CD14-positive monocyte (primary cell): ENCODE results near the gene SLC35E1. TPM values are rescaled to one million over a fixed set of nuclear protein-coding genes. Genes with fewer than 3 reads are reported as not detected.
A peak's percentile ranks its signal among the peaks of the same experiment; 100 is the strongest.

Experiments used
- DNase-seq, 3 donors: peaks; one replicate each; pipeline ENCODE4 v3.0.0-alpha.2; 2011 to 2022
- H2AFZ ChIP-seq: 2 replicates; pipeline ENCODE4 v1.6.0; 2012; ENCODE audit warnings: mild to moderate bottlenecking, low read depth, low read length, inconsistent platforms; ENCODE audit not compliant: insufficient read depth, poor library complexity, severe bottlenecking
- H3K27ac ChIP-seq, 2 donors: 1 replicate in 1 of 2; 2 replicates in 1 of 2; pipeline ENCODE4 v1.5.1; 2012 to 2013; ENCODE audit warnings: low read length in 2 of 2, control low read depth in 1 of 2, inconsistent platforms in 1 of 2, low read depth in 1 of 2, mild to moderate bottlenecking in 1 of 2
- H3K27me3 ChIP-seq, 2 donors: one replicate each; pipeline versions ENCODE4 v1.6.0 to v1.6.1; 2011 to 2013; ENCODE audit warnings: low read length in 2 of 2; ENCODE audit not compliant: control insufficient read depth in 2 of 2, insufficient read depth in 2 of 2
- H3K36me3 ChIP-seq, 2 donors: replicated peaks in 1 of 2; 1 replicate in 1 of 2; 2 replicates in 1 of 2; pipeline versions ENCODE4 v1.5.1 to v1.6.1; 2012 to 2013; ENCODE audit warnings: low read length in 2 of 2, control low read depth in 1 of 2, inconsistent platforms in 1 of 2, mild to moderate bottlenecking in 1 of 2; ENCODE audit not compliant: insufficient read depth in 2 of 2, control insufficient read depth in 1 of 2
- H3K4me1 ChIP-seq, 2 donors: 1 replicate in 1 of 2; 2 replicates in 1 of 2; pipeline versions ENCODE4 v1.5.1 to v1.6.1; 2012 to 2013; ENCODE audit warnings: low read length in 2 of 2, control low read depth in 1 of 2, inconsistent platforms in 1 of 2, mild to moderate bottlenecking in 1 of 2, moderate library complexity in 1 of 2; ENCODE audit not compliant: insufficient read depth in 2 of 2, control insufficient read depth in 1 of 2
- H3K4me2 ChIP-seq: replicated peaks from 2 replicates; pipeline ENCODE3; 2012; ENCODE audit warnings: low read length, moderate library complexity, mild to moderate bottlenecking; ENCODE audit not compliant: poor library complexity, severe bottlenecking; ENCODE audit errors: extremely low read depth
- H3K4me3 ChIP-seq, 3 experiments: fragments of 200-600 bp in 1 of 3; sonication (generic) in 1 of 3; replicated peaks in 1 of 3; 1 replicate in 2 of 3; 2 replicates in 1 of 3; pipeline ENCODE4 v1.5.1; 2011 to 2013; ENCODE audit warnings: low read length in 3 of 3, mild to moderate bottlenecking in 3 of 3, control low read depth in 2 of 3, low read depth in 2 of 3, inconsistent platforms in 1 of 3, moderate library complexity in 1 of 3
- H3K79me2 ChIP-seq: 2 replicates; pipeline ENCODE4 v1.6.0; 2012; ENCODE audit warnings: mild to moderate bottlenecking, control low read depth, inconsistent platforms, low read length, moderate library complexity; ENCODE audit not compliant: insufficient read depth
- H3K9ac ChIP-seq: 2 replicates; pipeline ENCODE4 v1.6.0; 2017; ENCODE audit warnings: low read length, mild to moderate bottlenecking; ENCODE audit not compliant: insufficient read depth, poor library complexity, severe bottlenecking
- H3K9me3 ChIP-seq, 2 donors: replicated peaks in 1 of 2; 1 replicate in 1 of 2; 2 replicates in 1 of 2; pipeline versions ENCODE4 v1.5.1 to v1.6.1; 2012 to 2013; ENCODE audit warnings: low read length in 2 of 2, control low read depth in 1 of 2; ENCODE audit not compliant: control insufficient read depth in 1 of 2, insufficient read depth in 1 of 2
- H4K20me1 ChIP-seq: 2 replicates; pipeline ENCODE4 v1.6.0; 2012; ENCODE audit warnings: mild to moderate bottlenecking, low read length, control low read depth, moderate library complexity; ENCODE audit not compliant: insufficient read depth
- H3K27ac Mint-ChIP-seq, 7 donors: one replicate each; pipeline ENCODE4 v1.8.0; 2020; ENCODE audit warnings: mild to moderate bottlenecking in 7 of 7, mixed read lengths in 7 of 7, moderate library complexity in 6 of 7, inconsistent platforms in 2 of 7
- H3K27me3 Mint-ChIP-seq, 3 donors: one replicate each; pipeline ENCODE4 v1.8.0; 2021 to 2022; ENCODE audit warnings: low read depth in 3 of 3, mild to moderate bottlenecking in 3 of 3, mixed read lengths in 3 of 3, moderate library complexity in 3 of 3, inconsistent platforms in 1 of 3
- H3K36me3 Mint-ChIP-seq, 2 donors: one replicate each; pipeline ENCODE4 v1.8.0; 2020; ENCODE audit warnings: mixed read lengths in 2 of 2, inconsistent platforms in 1 of 2, mild to moderate bottlenecking in 1 of 2
- H3K4me1 Mint-ChIP-seq: one replicate; pipeline ENCODE4 v1.8.0; 2020; ENCODE audit warnings: mild to moderate bottlenecking, mixed read lengths
- H3K4me3 Mint-ChIP-seq, 2 donors: one replicate each; pipeline ENCODE4 v1.8.0; 2020; ENCODE audit warnings: mild to moderate bottlenecking in 2 of 2, mixed read lengths in 2 of 2, moderate library complexity in 1 of 2
- H3K9me3 Mint-ChIP-seq, 7 donors: one replicate each; pipeline ENCODE4 v1.8.0; 2020 to 2022; ENCODE audit warnings: mixed read lengths in 7 of 7, mild to moderate bottlenecking in 6 of 7, moderate library complexity in 6 of 7, inconsistent platforms in 2 of 7
- CTCF ChIP-seq: fragments of 200-600 bp; IDR thresholded peaks from one replicate; pipeline ENCODE4 v1.8.0; 2022; ENCODE audit warnings: antibody characterized with exemption, mild to moderate bottlenecking
- WGBS: methylation state at CpG from one replicate; pipeline ENCODE4 v1.1.5; 2013; ENCODE audit warnings: missing lambda C conversion rate; ENCODE audit not compliant: insufficient coverage; 5-methylcytosine and 5-hydroxymethylcytosine counted together
- intact Hi-C, 2 donors: fragments of 100-400 bp; cut with micrococcal nuclease; formaldehyde crosslinking; loops; one replicate each; pipeline versions ENCODE4 v1.15.0 to v1.15.1; 2023
- polyA plus RNA-seq, 3 donors: library from polyadenylated mRNA; depleted of rRNA in 1 of 3; unstranded in 2 of 3; stranded (reverse) in 1 of 3; fragments of 300-500 nt in 2 of 3; fragments of >200 nt in 1 of 3; fragmentation: Illumina TruSeq in 2 of 3; gene quantifications; 1 replicate in 2 of 3; 2 replicates in 1 of 3; pipeline ENCODE4 v1.2.3, GENCODE V29; 2012 to 2021

The SLC35E1 gene
- polyA plus RNA-seq, 3 donors = 12.1 to 28.8 (median 13.5) TPM

- no peak for TF ChIP-seq CTCF
Measured at GRCh38 chr19:16541526-16542044, 30.6 kb downstream of the SLC35E1 start.

GRCh38 chr19:16540948-16541347, 31.3 kb downstream of the SLC35E1 start:
- Mint-ChIP-seq H3K27ac (peak overlapping the region in 5 of 7 donors; percentile 79 to 91 (median 89)), H3K9me3 (no peaks in the 10 kb centered on the region), H3K4me1 (peaks cover 36% of the 10 kb centered on the region), H3K36me3 (peaks cover 29 to 47% of the 10 kb centered on the region in 2 donors), H3K4me3 (peak overlapping the region; percentile 87 to 92), H3K27me3 (no peaks in the 10 kb centered on the region)
- H3K36me3 ChIP-seq = peaks cover 26 to 39% of the 10 kb centered on the region in 2 donors
- peaks cover 86% of the 10 kb centered on the region for H3K79me2 ChIP-seq
- H2AFZ ChIP-seq = no peak overlapping the region
- H3K9me3 ChIP-seq = no peaks in the 10 kb centered on the region
- 99% methylated on average over 9 of the region's 12 CpGs for WGBS
- intact Hi-C loops = loop anchor here (5.0 kb wide), 2 partner anchors 44 to 46 kb away; partner anchors contain the start of genes C19orf44 (in 2 of the 2) and CALR3 (in 2 of the 2)
- H4K20me1 ChIP-seq = peaks cover 60% of the 10 kb centered on the region
- peak overlapping the region; percentile 93 for H3K9ac ChIP-seq
- H3K27ac ChIP-seq = peak overlapping the region in 1 of 2 donors; percentile 90
- DNase-seq = no peak
- H3K4me2 ChIP-seq = peak overlapping the region; percentile 95
- no peaks in the 10 kb centered on the region for H3K27me3 ChIP-seq
- peak overlapping the region in 1 of 3 experiments; percentile 99 for H3K4me3 ChIP-seq
- peaks cover 18 to 26% of the 10 kb centered on the region in 2 donors for H3K4me1 ChIP-seq
- TF ChIP-seq CTCF = no peak

More at GRCh38 chr19:16541526-16542044, 30.6 kb downstream of the SLC35E1 start:
- Mint-ChIP-seq H3K9me3 (no peaks in the 10 kb centered on the region), H3K4me1 (peaks cover 36% of the 10 kb centered on the region), H3K4me3 (peak overlapping the region; percentile 87 to 92), H3K27me3 (no peaks in the 10 kb centered on the region), H3K27ac (peak overlapping the region; percentile 77 to 91 (median 80)), H3K36me3 (peaks cover 22 to 40% of the 10 kb centered on the region in 2 donors)
- peak in 1 of 3 donors; percentile 4 for DNase-seq
- WGBS = 2% methylated on average over 26 of the region's 29 CpGs
- H3K36me3 ChIP-seq = peaks cover 20 to 32% of the 10 kb centered on the region in 2 donors
- peak overlapping the region; percentile 73 to 99 (median 86) for H3K4me3 ChIP-seq
- H3K9ac ChIP-seq = peak overlapping the region; percentile 93
- intact Hi-C loops = loop anchor here (2.0 to 5.0 kb wide), 3 partner anchors 29 to 46 kb away; partner anchors contain the start of genes C19orf44 (in 2 of the 2) and CALR3 (in 2 of the 2)
- no peaks in the 10 kb centered on the region for H3K9me3 ChIP-seq
- peaks cover 80% of the 10 kb centered on the region for H3K79me2 ChIP-seq
- H3K4me1 ChIP-seq = peaks cover 18 to 26% of the 10 kb centered on the region in 2 donors
- peak overlapping the region; percentile 95 for H3K4me2 ChIP-seq
- H4K20me1 ChIP-seq = peaks cover 54% of the 10 kb centered on the region
- H3K27ac ChIP-seq = peak overlapping the region; percentile 46 to 90
- H3K27me3 ChIP-seq = no peaks in the 10 kb centered on the region
- peak overlapping the region; percentile 96 for H2AFZ ChIP-seq
